ENCODE data around the gene PLIN4.

DNA sequence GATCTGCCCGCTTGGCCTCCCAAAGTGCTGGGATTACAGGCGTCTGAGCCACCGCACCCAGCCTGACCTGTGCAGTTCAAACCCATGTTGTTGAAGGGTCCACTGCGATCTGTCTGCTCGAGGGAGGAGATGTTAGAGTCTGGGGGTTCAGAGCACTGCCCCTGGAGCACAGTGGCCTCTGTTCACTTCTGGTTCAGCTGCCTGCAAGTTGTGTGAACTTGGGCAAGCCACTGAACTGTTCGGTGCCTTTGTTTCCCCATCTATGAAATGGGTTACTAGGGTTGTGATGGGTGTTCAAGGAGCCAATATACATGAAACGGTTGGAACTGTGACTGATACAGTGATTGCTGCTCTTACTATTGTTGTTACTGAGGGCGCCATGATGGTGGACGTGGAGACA, 15.0 kb upstream of the PLIN4 start:
- TF ChIP-seq CTCF (IDR thresholded peaks at IDR 0.05 in 2 of 3, conservative IDR thresholded peaks at IDR 0.05 in 1 of 3; ENCODE audit: borderline replicate concordance in 1 of 3, insufficient read depth in 1 of 3, low read depth in 2 of 3, low read length in 2 of 3) = no peak
- TF ChIP-seq, protein P1, sequence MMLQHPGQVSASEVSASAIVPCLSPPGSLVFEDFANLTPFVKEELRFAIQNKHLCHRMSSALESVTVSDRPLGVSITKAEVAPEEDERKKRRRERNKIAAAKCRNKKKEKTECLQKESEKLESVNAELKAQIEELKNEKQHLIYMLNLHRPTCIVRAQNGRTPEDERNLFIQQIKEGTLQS (IDR thresholded peaks at IDR 0.05) = no peak
- TF ChIP-seq EGR1 (IDR thresholded peaks at IDR 0.05; ENCODE audit: low read depth) = no peak
- TF ChIP-seq SP1 (IDR thresholded peaks at IDR 0.05; ENCODE audit: low read depth) = no peak
- no peak for TF ChIP-seq ZNF274 (IDR thresholded peaks at IDR 0.05; ENCODE audit: low read depth, low read length)
- no peak for TF ChIP-seq EZH2phosphoT487 (IDR thresholded peaks at IDR 0.05; ENCODE audit: borderline replicate concordance)
- TF ChIP-seq RAD21 (IDR thresholded peaks at IDR 0.05; ENCODE audit: low read depth) = no peak
- TF ChIP-seq POLR2A (IDR thresholded peaks at IDR 0.05; ENCODE audit: borderline replicate concordance, extremely low read depth, insufficient read depth, insufficient read length) = no peak
- TF ChIP-seq TCF7L2 (IDR thresholded peaks at IDR 0.05; ENCODE audit: borderline replicate concordance, extremely low read depth, insufficient read depth, insufficient read length) = no peak
- TF ChIP-seq POLR2AphosphoS5 (IDR thresholded peaks at IDR 0.05; ENCODE audit: low read depth, low read length) = no peak
